NCI-H69 (cell line): ENCODE data around the gene OLAH.
A peak's percentile ranks its signal among the peaks of the same experiment; 100 is the strongest.

ENCODE experiments used
- DNase-seq: peaks from one replicate; lab custom pipeline; 2025; lab: John Stamatoyannopoulos, UW

Gene OLAH

DNA sequence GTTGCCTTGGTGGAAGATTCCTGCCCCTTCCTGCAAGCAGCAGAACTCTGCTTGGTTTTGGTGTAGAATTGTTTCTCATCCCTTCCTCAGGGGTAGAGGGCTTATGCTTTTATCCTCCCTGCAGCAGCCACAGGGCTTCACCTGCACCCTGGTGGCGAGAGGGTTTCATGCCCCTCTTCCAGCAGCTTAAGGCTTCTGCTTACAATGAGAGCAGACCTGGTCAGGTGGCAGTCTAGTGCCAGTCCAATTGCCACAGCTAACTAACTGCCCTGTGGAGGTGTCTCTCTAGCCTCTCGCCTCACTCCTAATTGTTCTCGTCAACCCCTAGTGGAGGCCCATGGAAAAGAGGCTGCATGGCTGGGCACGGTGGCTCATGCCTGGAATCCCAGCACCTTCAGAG is 25.5 kb downstream of the OLAH start:
- DNase-seq, result no peak

DNA sequence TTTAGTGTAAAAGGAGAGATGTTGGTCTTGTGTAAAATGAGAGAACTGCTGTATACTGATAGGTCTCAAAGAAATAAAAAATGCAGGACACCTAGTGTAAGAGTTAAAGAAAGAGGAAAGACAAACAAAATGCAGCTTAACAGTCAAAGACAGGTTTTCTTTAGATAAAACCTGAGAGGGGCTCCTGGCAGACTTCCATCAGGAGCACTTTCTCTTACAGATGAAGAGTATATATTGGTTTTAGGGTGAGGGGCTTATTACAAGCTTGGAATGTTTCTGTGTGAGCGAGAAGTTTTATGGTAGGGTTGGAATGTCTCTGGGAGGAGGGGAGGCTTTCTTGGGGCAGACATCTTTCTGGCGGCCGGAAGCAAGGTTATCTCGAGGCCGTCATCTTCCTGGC is 28.6 kb downstream of the OLAH start:
- DNase-seq, result no peak

DNA sequence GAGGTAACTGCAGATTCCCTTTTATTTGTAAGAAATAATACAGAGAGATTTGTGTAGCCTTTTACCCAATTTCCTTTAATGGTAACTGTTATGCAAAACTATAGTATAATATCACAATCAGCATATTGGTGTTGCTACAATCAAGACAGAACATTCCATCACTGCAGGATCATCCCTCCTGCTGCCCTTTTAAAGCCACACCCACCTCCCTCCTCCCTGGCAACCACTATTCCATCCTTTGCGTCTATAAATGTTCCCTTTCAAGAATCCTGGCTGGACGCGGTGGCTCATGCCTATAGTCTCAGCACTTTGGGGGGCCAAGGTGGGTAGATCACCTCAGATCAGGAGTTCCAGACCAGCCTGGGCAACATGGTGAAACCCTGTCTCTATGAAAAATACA is 31.7 kb downstream of the OLAH start:
- DNase-seq, result no peak

DNA sequence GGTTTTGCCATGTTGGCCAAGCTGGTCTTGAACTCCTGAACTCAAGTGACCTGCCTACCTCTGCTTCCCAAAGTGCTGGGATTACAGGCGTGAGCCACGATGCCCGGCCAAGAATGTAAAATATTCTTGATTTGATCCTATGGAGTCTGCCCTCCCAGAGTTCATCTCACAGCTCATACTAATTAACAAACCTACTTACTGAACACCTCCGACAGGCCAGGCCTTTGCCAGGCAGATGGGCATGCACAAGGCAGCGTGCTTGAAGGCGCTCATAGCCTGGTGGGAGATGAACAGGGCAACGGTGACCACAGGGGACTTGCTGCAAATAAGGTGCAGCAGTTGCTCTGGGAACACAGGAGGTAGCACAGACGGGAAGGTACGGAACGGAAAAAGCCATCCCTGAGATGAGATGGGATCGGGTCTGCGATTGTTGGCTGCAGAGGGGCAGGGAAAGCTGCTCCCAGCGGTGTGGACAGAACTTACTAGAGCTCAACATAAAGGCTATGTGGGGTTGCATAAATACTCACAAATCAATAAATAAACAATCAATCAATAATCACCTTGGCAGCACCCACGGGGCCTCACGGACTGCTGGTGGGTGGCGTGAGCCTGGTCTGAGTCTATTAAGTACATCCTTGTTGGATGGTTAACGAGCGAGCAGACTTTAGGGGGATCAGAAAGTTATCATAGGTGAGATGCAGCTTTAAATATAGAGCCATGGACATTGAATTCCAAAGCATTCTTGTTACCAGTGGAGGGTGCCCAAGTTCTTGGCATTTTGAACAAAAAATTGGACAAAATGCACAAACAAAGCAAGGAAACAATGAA is 40.1 kb downstream of the OLAH start:
- DNase-seq, result no peak

DNA sequence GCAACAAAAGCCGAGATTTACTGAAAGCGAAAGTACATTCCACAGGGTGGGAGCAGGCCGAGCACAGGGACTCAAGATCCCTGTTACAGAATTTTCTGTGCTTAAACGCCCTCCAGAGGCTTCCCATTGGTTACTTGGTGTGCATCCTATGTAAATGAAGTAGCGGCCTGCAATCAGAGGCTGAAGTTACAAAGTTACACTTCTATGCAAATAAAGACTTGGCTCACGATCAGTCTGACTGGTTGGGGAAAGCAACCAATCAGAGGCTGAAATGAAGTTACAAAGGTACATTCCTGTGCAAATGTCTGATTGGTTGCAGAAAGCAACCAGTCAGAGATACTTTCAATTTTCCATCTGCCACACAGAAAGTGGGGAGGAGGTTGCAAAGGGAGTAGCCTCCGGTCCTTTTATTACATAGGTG is 40.8 kb downstream of the OLAH start:
- DNase-seq, result no peak

DNA sequence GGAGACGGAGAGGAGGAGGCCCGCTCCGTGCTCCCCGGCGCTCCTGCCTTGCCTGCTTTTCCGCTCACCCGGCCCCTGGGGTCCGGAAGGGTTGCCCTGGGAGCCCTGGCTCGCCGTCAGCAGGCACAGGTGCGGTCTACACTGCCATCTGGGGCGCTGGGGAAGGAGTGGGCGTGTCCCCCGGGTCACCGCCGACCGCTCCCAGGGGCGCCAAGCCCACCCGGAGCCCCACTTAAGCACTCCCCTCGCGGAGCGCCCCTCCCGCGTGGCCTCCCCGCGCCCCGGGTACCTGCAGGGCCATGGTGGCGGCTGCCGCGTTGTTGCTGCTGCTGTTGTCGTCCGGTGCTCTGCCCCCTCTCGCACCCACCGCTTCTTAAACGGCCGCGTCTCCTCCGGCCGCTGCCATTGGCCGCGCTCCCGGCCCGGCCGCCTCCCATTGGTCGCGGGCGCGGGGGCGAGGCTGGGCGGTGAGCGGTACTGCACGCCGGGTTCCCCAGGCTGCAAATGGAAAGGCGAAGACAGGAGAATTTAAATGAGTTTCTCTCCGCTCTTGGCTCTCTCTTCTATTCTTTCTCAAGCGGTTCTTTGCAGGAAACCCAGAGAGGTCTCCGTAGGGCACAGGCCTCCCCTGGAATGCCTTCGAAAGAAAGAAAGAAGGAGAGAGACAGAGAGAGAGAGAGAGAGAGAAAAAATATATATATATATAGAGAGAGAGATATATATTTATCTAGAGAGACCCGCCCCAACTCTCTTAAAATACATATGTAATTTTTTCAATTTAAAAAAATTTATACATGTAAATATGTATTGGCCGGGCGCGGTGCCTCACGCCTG is 44.9 kb downstream of the OLAH start, which contains the start of gene ACBD7:
Gene ACBD7, minus strand, starts transcription at position 349 of the 834 bp plus-strand sequence. Its CDS starts 48 bp downstream, at position 301.
- peak; percentile 91 for DNase-seq

DNA sequence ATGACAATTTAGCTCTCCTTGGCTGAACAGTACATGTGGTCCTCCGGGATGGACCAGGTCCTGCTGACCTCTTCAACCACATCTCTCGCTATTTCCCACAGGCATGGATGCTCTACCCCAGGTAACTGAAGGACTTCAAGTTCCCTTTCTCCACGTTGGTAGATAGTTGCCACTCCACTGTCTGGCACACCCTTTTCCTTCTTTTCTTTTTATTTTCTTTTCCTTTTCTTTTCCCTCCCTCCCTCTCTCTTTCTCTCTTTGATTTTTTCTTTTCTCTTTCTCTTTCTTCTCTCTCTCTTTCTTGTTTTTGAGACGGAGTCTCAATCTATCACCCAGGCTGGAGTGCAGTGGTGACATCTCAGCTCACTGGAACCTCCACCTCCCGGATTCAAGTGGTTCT is 47.7 kb downstream of the OLAH start:
- no peak for DNase-seq

DNA sequence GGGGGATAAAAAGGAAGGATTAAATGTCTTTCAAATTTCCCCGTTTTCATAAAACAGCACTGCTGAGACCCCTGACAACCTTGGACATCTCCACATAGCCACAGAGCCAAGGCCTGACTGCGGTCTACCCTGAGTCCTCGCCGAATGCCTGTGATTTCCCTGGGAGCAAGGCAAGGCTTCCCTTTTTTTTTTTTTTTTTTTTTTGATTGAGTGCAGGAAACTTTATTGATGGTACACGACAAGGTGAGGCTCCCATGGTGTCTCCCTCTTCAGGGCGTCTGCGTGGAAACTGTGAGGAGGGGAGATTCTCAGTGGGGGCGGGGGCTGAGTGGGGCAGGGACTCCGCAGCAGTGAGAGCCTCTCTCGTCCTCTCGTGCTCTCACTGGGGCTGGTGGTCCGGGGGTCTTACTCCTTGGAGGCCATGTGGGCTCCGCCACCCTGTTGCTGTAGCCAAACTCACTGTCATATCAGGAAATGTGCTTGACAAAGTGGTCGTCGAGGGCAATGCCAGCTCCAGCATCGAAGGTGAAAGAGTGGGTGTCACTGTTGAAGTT is 49.2 kb downstream of the OLAH start:
- DNase-seq, result no peak

DNA sequence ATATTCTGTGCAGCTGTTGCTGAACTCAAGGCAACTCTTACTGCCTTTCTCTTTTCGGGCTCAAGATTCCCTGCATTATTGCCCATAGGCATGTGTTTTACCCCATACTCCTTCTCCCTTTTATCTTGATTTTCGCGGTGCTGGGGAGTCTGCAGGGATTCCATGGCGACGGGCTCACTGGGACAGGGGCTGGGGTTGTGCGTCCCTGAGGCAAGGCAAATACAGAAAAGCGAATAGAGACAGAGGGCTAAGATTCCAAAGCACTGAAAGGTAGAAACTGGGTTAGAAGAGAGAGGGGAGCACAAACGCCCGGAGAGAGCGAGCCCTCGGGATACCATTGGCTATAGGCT is 52.9 kb downstream of the OLAH start:
- DNase-seq, result no peak

DNA sequence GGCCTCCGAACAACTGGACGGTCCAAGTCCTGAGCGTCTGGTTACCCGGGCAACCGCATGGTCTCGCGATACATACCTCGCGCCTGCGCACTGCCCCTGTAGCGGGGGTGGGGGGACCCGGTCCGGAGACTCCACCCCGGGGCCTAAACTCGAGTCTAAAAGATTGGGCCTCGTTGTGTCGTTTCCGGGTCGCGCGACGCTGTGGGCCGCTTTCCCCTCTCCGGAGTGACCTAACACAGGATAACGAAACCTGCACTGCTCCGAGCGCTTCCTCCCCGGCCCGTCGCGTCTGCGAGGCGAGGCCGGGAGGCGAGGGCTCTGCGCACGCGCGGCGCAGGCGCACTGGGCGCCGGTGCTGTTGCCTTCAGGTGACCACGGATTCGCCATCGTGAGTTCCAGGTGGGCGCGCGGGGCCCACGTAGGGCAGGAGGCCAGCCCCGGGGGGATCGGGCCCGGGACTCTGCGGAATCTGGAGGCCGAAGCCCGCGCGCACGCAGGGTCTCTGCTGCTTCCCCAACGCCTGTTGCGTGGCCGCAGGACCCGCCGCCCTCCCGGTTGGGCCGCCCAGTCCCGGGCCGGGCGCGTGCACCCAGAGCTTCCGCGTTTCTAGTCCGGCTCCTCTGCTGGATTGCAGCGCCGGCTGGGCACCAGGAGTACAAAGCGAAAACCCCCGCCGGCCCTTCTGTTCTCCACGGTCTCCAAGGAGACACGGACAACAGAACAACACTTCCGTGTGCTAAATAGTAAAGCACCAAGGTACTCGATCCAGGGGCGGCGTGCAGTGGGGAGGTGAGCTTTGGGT is 53.5 kb downstream of the OLAH start, which contains the start of gene RPP38:
Gene RPP38, plus strand, starts transcription at position 345 of the 802 bp plus-strand sequence. CDS start 5,960 bp downstream, outside the sequence.
- DNase-seq, result peak; percentile 89

DNA sequence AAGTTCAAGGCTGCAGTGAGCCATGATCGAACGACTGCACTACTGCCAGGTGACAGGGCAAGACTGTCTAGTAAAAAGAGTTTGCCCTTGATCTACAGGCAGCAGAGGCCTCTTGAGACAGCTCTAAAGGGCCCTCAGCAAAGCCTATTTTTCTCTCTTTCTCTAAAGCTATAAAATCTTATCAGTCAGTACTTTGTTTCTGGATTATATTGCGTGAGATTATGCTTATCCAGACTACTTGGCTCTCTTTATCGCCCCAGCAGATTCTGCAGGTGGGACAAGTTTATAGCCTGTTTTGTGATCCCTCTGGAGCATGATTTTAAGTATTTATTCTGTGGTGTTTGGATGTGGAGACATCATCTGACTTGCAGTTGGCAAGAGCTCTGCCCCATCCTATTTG is 56.1 kb downstream of the OLAH start:
- DNase-seq, result no peak

DNA sequence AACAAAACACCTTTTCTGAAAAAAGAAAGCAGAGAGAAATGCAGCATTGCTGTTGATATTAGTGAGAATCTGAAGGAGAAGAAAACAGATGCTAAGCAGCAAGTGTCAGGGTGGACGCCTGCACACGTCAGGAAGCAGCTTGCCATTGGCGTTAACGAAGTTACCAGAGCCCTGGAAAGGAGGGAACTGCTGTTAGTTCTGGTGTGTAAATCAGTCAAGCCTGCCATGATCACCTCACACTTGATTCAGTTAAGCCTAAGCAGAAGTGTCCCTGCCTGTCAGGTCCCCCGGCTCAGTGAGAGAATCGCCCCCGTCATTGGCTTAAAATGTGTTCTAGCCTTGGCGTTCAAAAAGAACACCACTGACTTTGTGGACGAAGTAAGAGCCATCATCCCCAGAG is 59.8 kb downstream of the OLAH start:
- no peak for DNase-seq

DNA sequence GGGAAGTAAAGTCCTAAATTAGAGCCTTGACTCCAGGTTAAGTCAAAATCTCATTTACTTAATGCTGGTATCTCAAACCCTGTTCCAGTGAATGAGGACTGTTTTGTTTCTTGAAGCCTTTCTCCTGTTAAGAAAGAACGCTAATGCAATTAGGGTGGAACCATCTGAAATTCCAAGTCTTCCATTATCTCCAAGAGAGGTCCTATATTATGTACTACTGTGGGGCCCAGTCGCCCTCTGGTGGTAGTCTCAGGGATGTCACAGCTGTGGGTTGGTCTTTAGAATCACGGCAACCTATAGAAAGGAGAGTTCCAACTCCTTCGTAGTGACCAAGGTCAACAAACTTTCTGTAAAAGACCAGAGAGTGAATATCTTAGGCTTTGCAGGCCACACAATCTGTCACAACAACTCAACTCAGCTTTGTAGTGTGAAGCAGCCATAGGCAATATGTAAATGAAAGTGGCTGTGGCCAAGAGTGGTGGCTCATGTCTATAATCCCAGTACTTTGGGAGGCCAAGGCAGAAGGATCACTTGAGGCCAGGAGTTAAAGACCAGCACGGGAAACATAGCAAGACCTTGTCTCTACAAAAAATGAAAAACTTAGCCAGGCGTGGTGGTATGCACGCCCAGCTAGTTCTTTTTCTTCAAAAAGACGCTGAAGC is 62.7 kb downstream of the OLAH start:
- peak; percentile 56 for DNase-seq

DNA sequence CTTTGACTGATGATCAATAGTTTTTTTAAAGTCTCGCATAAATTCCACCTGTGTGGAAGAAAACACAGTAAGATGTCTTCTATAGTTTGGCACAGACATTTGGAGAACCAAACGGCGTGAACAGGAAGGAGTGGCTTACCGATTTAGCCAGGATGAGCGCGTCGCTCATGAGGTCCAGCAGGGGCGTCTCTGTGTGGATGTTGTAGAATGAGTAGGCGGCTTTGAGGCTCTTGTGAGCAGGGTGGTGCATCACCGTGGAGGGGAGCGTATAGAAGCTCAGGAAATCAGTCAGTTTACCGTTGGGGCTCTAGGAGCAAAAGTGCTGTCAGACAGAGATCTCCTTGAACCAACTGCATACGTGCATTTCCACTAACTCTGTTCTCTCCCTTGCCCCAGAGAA is 68.9 kb downstream of the OLAH start:
- DNase-seq, result no peak

DNA sequence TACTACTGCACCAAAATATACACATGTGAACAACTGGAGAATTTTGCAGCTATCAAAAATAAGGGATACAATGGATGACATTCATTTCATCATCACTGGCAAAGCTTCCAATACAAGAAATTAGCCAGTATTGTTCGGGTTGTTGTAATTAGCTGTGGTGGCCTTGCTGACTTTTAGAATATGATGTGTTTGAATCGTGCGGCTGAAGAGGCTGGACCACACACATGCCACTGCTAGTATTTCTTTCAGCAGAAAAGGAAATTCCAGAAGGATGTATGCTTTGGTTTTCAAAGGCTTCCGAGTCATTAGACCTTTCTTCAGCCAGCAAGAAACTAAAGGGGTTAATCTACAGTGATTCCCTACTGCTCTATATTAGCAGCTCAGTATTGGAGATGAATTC is 70.0 kb downstream of the OLAH start:
- DNase-seq, result no peak

DNA sequence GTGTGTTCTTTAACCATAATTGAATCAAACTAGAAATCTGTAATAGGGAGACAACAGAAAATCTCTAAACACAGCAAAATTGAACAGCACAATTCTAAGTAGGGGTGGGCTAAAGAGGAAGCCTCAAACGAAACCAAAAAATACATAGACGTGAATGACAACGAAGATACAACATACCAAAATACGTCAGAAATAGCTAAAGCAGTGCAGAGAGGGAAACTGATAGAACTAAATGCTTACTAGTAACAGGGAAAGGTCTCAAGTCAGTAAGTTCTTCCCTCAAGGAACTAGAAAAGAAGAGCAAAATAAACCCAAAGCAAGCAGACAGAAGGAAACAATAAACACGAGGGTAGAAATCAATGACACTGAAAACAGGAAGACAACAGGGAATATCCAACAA is 72.5 kb downstream of the OLAH start:
- DNase-seq, result no peak

DNA sequence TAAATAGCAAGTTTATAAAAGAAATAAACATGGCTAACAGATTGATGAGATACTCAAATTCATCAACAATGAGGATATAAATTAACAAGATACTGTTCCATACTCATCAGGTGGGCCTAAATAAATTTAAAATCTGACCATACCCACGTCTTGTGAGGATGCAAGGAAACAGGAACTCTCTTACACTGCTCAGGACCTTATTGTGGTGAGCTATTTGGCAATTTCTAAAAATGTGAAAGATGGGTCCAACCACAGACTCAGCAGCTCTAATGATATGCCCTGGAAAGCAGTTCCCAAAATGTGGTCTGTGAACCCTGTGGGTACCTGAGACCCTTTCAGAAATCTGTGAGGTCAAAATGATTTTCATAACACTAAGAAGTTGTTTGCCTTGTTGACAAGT is 74.9 kb downstream of the OLAH start:
- no peak for DNase-seq

DNA sequence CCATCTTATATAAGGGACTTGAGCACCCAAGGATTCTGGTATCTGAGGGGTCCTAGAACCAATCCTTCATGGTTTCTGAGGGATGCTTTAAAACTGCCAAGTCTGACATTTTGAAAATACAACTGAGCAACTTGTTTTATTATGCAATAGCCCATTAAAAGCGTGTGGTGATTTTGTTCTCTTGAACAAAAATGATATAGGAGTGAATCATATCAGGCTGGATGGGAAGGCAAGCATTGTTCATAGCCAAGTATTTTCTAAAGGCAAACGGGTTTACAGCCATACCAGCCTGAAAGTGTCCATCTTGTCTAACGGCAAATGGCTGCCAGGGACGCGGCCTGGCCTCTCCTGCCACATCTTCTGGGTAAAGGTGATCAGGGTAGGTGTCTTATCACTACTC is 76.8 kb downstream of the OLAH start:
- DNase-seq, result no peak

DNA sequence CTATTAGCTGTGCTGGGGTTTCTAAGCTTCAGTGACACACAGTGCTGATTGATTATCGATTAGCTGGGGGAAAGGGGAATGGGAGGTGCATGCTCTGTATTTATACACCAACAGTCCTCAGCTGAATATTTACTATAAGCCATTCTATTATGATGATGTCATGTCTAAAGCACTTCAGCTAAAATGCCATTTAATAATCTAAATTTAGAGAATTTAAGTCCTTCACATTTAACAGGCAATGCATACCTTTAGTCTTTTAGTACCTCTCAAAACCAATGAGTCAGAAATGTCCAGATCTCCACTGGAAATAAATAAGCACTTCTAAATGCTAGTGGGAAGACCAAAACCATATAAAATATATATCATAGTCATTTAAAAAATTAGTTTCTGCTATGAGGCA is 78.0 kb downstream of the OLAH start:
- DNase-seq, result no peak

DNA sequence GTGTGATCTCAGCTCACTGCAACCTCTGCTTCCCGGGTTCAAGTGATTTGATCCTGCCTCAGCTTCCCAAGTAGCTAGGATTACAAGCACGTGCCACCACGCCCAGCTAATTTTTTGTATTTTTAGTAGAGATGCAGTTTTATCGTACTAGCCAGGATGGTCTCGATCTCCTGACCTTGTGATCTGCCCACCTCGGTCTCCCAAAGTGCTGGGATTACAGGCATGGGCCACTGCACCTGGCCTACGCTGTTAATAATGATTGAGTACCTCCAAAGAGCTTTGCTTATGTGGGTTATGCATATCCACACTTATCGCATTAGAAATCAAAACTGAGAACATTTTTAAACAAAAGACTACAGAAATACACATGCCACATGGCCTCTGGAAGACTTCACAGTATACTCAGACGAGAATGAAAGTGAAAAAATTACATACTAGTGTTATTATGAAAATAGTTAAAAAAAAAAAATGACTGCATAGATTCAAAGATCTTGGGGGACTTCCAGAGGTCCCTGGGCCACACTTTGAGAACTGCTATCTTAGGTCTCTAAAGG is 78.8 kb downstream of the OLAH start:
- no peak for DNase-seq
